Keratinocyte (primary cell): ENCODE measurements around the gene RHBDD3. TPM values are rescaled to one million over a fixed set of nuclear protein-coding genes. Genes with fewer than 3 reads are reported as not detected.

ENCODE experiments used
- DNase-seq: peaks from one replicate; pipeline ENCODE4 v3.0.0-alpha.2; 2011; ENCODE audit warnings: low read depth, missing footprints, low spot score
- FAIRE-seq: peaks from 2 replicates; lab custom pipeline; 2011; peaks lifted over from hg19 to GRCh38; lab: Jason Lieb, UNC
- H2AFZ ChIP-seq: 2 replicates; pipeline ENCODE4 v1.6.0; 2012; ENCODE audit warnings: low read length, control low read depth, inconsistent platforms; ENCODE audit not compliant: control insufficient read depth
- H3K27ac ChIP-seq: 2 replicates; pipeline ENCODE4 v1.5.1; 2011; ENCODE audit warnings: low read length; ENCODE audit not compliant: control insufficient read depth, insufficient read depth
- H3K27me3 ChIP-seq: 3 replicates; pipeline ENCODE4 v1.6.0; 2011; ENCODE audit warnings: low read length; ENCODE audit not compliant: control insufficient read depth, insufficient read depth; ENCODE audit errors: extremely low read depth
- H3K36me3 ChIP-seq, 2 experiments: 2 replicates in 1 of 2; 3 replicates in 1 of 2; pipeline ENCODE4 v1.5.1; 2011; ENCODE audit warnings: low read length in 2 of 2, mild to moderate bottlenecking in 1 of 2; ENCODE audit not compliant: control insufficient read depth in 2 of 2, insufficient read depth in 2 of 2; ENCODE audit errors: extremely low read depth in 1 of 2
- H3K4me1 ChIP-seq: 3 replicates; pipeline ENCODE4 v1.5.1; 2011; ENCODE audit warnings: low read length; ENCODE audit not compliant: control insufficient read depth, insufficient read depth; ENCODE audit errors: extremely low read depth
- H3K4me2 ChIP-seq: 3 replicates; pipeline ENCODE4 v1.6.0; 2011; ENCODE audit warnings: low read depth, low read length; ENCODE audit not compliant: control insufficient read depth, insufficient read depth; ENCODE audit errors: extremely low read depth
- H3K4me3 ChIP-seq, 3 experiments: fragments of 200-600 bp in 1 of 3; sonication (generic) in 1 of 3; 2 replicates in 2 of 3; 3 replicates in 1 of 3; pipeline ENCODE4 v1.5.1; 2011 to 2016; ENCODE audit warnings: low read length in 3 of 3, mild to moderate bottlenecking in 3 of 3, control low read depth in 2 of 3, inconsistent platforms in 1 of 3, low read depth in 1 of 3, mixed read lengths in 1 of 3, mixed run types in 1 of 3, moderate library complexity in 1 of 3; ENCODE audit not compliant: control insufficient read depth in 2 of 3, insufficient read depth in 2 of 3; ENCODE audit errors: extremely low read depth in 1 of 3
- H3K79me2 ChIP-seq: 2 replicates; pipeline ENCODE4 v1.6.0; 2012; ENCODE audit warnings: low read length; ENCODE audit not compliant: control insufficient read depth, insufficient read depth
- H3K9ac ChIP-seq: 3 replicates; pipeline ENCODE4 v1.6.0; 2011; ENCODE audit warnings: low read length; ENCODE audit not compliant: control insufficient read depth, insufficient read depth; ENCODE audit errors: extremely low read depth
- H3K9me1 ChIP-seq: 3 replicates; pipeline ENCODE4 v1.6.0; 2011; ENCODE audit warnings: low read length; ENCODE audit not compliant: control insufficient read depth, insufficient read depth; ENCODE audit errors: extremely low read depth
- H3K9me3 ChIP-seq: 2 replicates; pipeline ENCODE4 v1.5.1; 2012; ENCODE audit warnings: low read depth, low read length; ENCODE audit not compliant: control insufficient read depth
- H4K20me1 ChIP-seq: 3 replicates; pipeline ENCODE4 v1.6.0; 2011; ENCODE audit warnings: low read length; ENCODE audit not compliant: control insufficient read depth, insufficient read depth; ENCODE audit errors: extremely low read depth
- CTCF ChIP-seq, 3 experiments: IDR thresholded peaks in 1 of 3; conservative IDR thresholded peaks in 1 of 3; optimal IDR thresholded peaks in 1 of 3; 2 replicates in 2 of 3; 3 replicates in 1 of 3; pipeline versions ENCODE3 to v1.5.1; 2011; ENCODE audit warnings: low read length in 3 of 3, mild to moderate bottlenecking in 3 of 3, moderate library complexity in 2 of 3, control low read depth in 1 of 3, inconsistent platforms in 1 of 3; ENCODE audit not compliant: insufficient read depth in 2 of 3; ENCODE audit errors: extremely low read depth in 1 of 3
- EZH2 ChIP-seq: IDR thresholded peaks from one replicate; pipeline ENCODE4 v1.6.1; 2012; ENCODE audit warnings: inconsistent platforms, mild to moderate bottlenecking, low read length, moderate library complexity
- dilution Hi-C: fragments of 300-500 bp; cut with MboI; formaldehyde crosslinking; loops from one replicate; pipeline ENCODE4 v1.7.0; 2020; ENCODE audit warnings: low sequenced_read_pairs; ENCODE audit not compliant: extremely low pct_ligation_motif_present
- polyA plus RNA-seq, 5 experiments: library from polyadenylated mRNA; depleted of rRNA in 3 of 5; stranded (reverse) in 3 of 5; stranded (forward) in 1 of 5; unstranded in 1 of 5; fragments of >200 nt; gene quantifications; 1 replicate in 1 of 5; 2 replicates in 3 of 5; 3 replicates in 1 of 5; pipeline versions ENCODE4 v1.2.1 to v1.2.3, GENCODE V29; 2011 to 2012; ENCODE audit warnings: missing spikeins in 2 of 5, low read depth in 1 of 5, low replicate concordance in 1 of 5

The RHBDD3 gene
- polyA plus RNA-seq, 1 donor (not counting 4 experiments of a cell fraction or from before 2014, with no cell fraction given), result 10.3 TPM

- peaks cover 15% of the 10 kb centered on the region for H3K79me2 ChIP-seq
- H3K4me2 ChIP-seq, result peak overlapping the region; percentile 8
- H2AFZ ChIP-seq, result no peak overlapping the region
- peaks cover 7% of the 10 kb centered on the region for H4K20me1 ChIP-seq
- H3K9me1 ChIP-seq, result no peaks in the 10 kb centered on the region
- peaks cover 31% of the 10 kb centered on the region for H3K4me1 ChIP-seq
- FAIRE-seq, result no peak
- H3K4me3 ChIP-seq, result no peak overlapping the region
- no peak for DNase-seq
- dilution Hi-C loops, result no loop called here
- H3K27ac ChIP-seq, result no peak overlapping the region
- H3K36me3 ChIP-seq, result peaks cover 5 to 20% of the 10 kb centered on the region in 2 experiments
- TF ChIP-seq CTCF (optimal IDR thresholded peaks at IDR 0.05 in 1 of 3, IDR thresholded peaks at IDR 0.05 in 1 of 3, conservative IDR thresholded peaks at IDR 0.05 in 1 of 3; ENCODE audit: extremely low read depth in 1 of 3, insufficient read depth in 2 of 3, low read length in 3 of 3) (no peak), EZH2 (no peak)
- H3K9me3 ChIP-seq, result no peaks in the 10 kb centered on the region
- peaks cover 42% of the 10 kb centered on the region for H3K27me3 ChIP-seq
- H3K9ac ChIP-seq, result no peak overlapping the region
Measured at GRCh38 chr22:29313576-29314466, 46.0 kb upstream of the RHBDD3 start.

GRCh38 chr22:29313126-29313575, 45.4 kb upstream of the RHBDD3 start:
- no peak overlapping the region for H3K9ac ChIP-seq
- FAIRE-seq, result no peak
- H2AFZ ChIP-seq, result no peak overlapping the region
- no peak overlapping the region for H3K4me3 ChIP-seq
- H4K20me1 ChIP-seq, result peaks cover 7% of the 10 kb centered on the region
- no peak overlapping the region for H3K4me2 ChIP-seq
- no peak overlapping the region for H3K27ac ChIP-seq
- H3K79me2 ChIP-seq, result peaks cover 15% of the 10 kb centered on the region
- DNase-seq, result no peak
- TF ChIP-seq EZH2 (no peak), CTCF (optimal IDR thresholded peaks at IDR 0.05 in 1 of 3, IDR thresholded peaks at IDR 0.05 in 1 of 3, conservative IDR thresholded peaks at IDR 0.05 in 1 of 3; ENCODE audit: extremely low read depth in 1 of 3, insufficient read depth in 2 of 3, low read length in 3 of 3) (peak; percentile 69 to 83 (median 77))
- peaks cover 5 to 20% of the 10 kb centered on the region in 2 experiments for H3K36me3 ChIP-seq
- no peaks in the 10 kb centered on the region for H3K9me3 ChIP-seq
- dilution Hi-C loops, result no loop called here
- H3K4me1 ChIP-seq, result peaks cover 38% of the 10 kb centered on the region
- H3K27me3 ChIP-seq, result peaks cover 42% of the 10 kb centered on the region
- no peaks in the 10 kb centered on the region for H3K9me1 ChIP-seq
